Naive thymus-derived CD4-positive, alpha-beta T cell (primary cell): ENCODE data around the gene ACD. TPM values are rescaled to one million over a fixed set of nuclear protein-coding genes. Genes with fewer than 3 reads are reported as not detected.

Experiments
- ATAC-seq: fragments of 150-1000 bp; cut with Tn5 transposase; 2 replicates; pipeline ENCODE4 v1.10.0; 2021; ENCODE audit warnings: mild to moderate bottlenecking, moderate library complexity
- CTCF ChIA-PET: fragments of 350-600 bp; sonication (Branson Sonifier 250); formaldehyde crosslinking; loops from one replicate; lab custom pipeline; 2021; ENCODE audit warnings: antibody characterized with exemption; lab: Charles Lee
- POLR2A ChIA-PET: fragments of 350-600 bp; sonication (Branson Sonifier 250); formaldehyde crosslinking; loops from one replicate; lab custom pipeline; 2021; ENCODE audit warnings: antibody characterized with exemption, inconsistent platforms; lab: Charles Lee
- DNase-seq, 9 donors: peaks; one replicate each; pipeline versions ENCODE4 v3.0.0 to v3.0.0-alpha.2; 2020 to 2022; ENCODE audit warnings: mixed read lengths in 1 of 9
- H3K27ac ChIP-seq: one replicate; pipeline ENCODE4 v1.7.0; 2013; ENCODE audit warnings: mild to moderate bottlenecking, low read depth, low read length, moderate library complexity
- H3K27me3 ChIP-seq, 2 donors: one replicate each; pipeline ENCODE4 v1.7.0; 2013; ENCODE audit warnings: low read length in 2 of 2, mild to moderate bottlenecking in 2 of 2, moderate library complexity in 2 of 2; ENCODE audit not compliant: control insufficient read depth in 2 of 2, insufficient read depth in 2 of 2
- H3K36me3 ChIP-seq, 3 experiments: 1 replicate in 2 of 3; 2 replicates in 1 of 3; pipeline ENCODE4 v1.7.0; 2013; ENCODE audit warnings: low read length in 3 of 3, mild to moderate bottlenecking in 3 of 3, moderate library complexity in 1 of 3; ENCODE audit not compliant: insufficient read depth in 3 of 3, control insufficient read depth in 2 of 3
- H3K4me1 ChIP-seq, 2 donors: one replicate each; pipeline ENCODE4 v1.7.0; 2013; ENCODE audit warnings: low read length in 2 of 2, mild to moderate bottlenecking in 2 of 2, moderate library complexity in 1 of 2; ENCODE audit not compliant: control insufficient read depth in 2 of 2, insufficient read depth in 2 of 2
- H3K4me3 ChIP-seq: 2 replicates; pipeline ENCODE4 v1.7.0; 2013; ENCODE audit warnings: mild to moderate bottlenecking, low read length
- H3K9me3 ChIP-seq, 3 experiments: 1 replicate in 2 of 3; 2 replicates in 1 of 3; pipeline ENCODE4 v1.7.0; 2013; ENCODE audit warnings: low read length in 3 of 3; ENCODE audit not compliant: control insufficient read depth in 2 of 3
- H3K27ac Mint-ChIP-seq, 9 donors: one replicate each; pipeline ENCODE4 v1.8.0; 2020 to 2022; ENCODE audit warnings: mixed read lengths in 9 of 9, mild to moderate bottlenecking in 8 of 9, moderate library complexity in 5 of 9, inconsistent platforms in 2 of 9
- H3K27me3 Mint-ChIP-seq, 5 donors: one replicate each; pipeline ENCODE4 v1.8.0; 2021 to 2022; ENCODE audit warnings: mixed read lengths in 5 of 5, mild to moderate bottlenecking in 1 of 5
- H3K36me3 Mint-ChIP-seq, 5 donors: one replicate each; pipeline ENCODE4 v1.8.0; 2020 to 2022; ENCODE audit warnings: mixed read lengths in 5 of 5, mild to moderate bottlenecking in 3 of 5, inconsistent platforms in 1 of 5
- H3K4me1 Mint-ChIP-seq, 7 donors: one replicate each; pipeline ENCODE4 v1.8.0; 2020 to 2022; ENCODE audit warnings: mixed read lengths in 7 of 7, mild to moderate bottlenecking in 3 of 7, inconsistent platforms in 1 of 7
- H3K4me3 Mint-ChIP-seq, 10 donors: one replicate each; pipeline ENCODE4 v1.8.0; 2020 to 2022; ENCODE audit warnings: mild to moderate bottlenecking in 10 of 10, mixed read lengths in 10 of 10, moderate library complexity in 6 of 10, inconsistent platforms in 2 of 10
- H3K9me3 Mint-ChIP-seq, 11 donors: one replicate each; pipeline ENCODE4 v1.8.0; 2020 to 2022; ENCODE audit warnings: mixed read lengths in 11 of 11, mild to moderate bottlenecking in 4 of 11, inconsistent platforms in 1 of 11, moderate library complexity in 1 of 11
- intact Hi-C, 2 donors: fragments of 100-400 bp; cut with micrococcal nuclease; formaldehyde crosslinking; loops; one replicate each; pipeline ENCODE4 v1.15.1; 2023
- polyA plus RNA-seq, 2 donors: library from polyadenylated mRNA; unstranded; fragments of 300-500 nt; fragmentation: Illumina TruSeq; gene quantifications; one replicate each; pipeline ENCODE4 v1.2.3, GENCODE V29; 2021
- total RNA-seq, 6 experiments: library from RNA in 5 of 6; stranded (reverse) in 5 of 6; gene quantifications; 1 replicate in 5 of 6; 2 replicates in 1 of 6; pipeline ENCODE4 v1.2.3 and lab custom pipeline; 2021 to 2026

Gene ACD
- total and polyA plus RNA-seq, 7 experiments from 2014 or later: 25.4 to 44.1 (median 33.2) TPM

- Histone ChIP-seq H3K36me3 (peaks cover 0 to 12% (median 0%) of the 10 kb centered on the region in 3 experiments), H3K4me3 (no peak overlapping the region), H3K27ac (no peak overlapping the region), H3K27me3 (no peaks in the 10 kb centered on the region), H3K4me1 (no peaks in the 10 kb centered on the region), H3K9me3 (no peaks in the 10 kb centered on the region)
- ATAC-seq: peak; percentile 24
- peak overlapping the region in 8 of 9 donors; percentile 42 to 67 (median 61) for H3K27ac Mint-ChIP-seq
- DNase-seq: no peak
- no peaks in the 10 kb centered on the region for H3K36me3 Mint-ChIP-seq
- intact Hi-C loops: loop anchor here (2.0 kb wide), 2 partner anchors 45 to 191 kb away; partner anchors contain the start of gene GFOD2 (in 1 of the 2)
- no peaks in the 10 kb centered on the region for H3K27me3 Mint-ChIP-seq
- POLR2A ChIA-PET: interaction anchor here (0.6 kb wide), 1 partner anchor 10 kb away, joined by 3 read pairs; no protein-coding TSS in a partner anchor
- H3K4me3 Mint-ChIP-seq: no peak overlapping the region
- H3K4me1 Mint-ChIP-seq: peaks cover 0 to 12% (median 0%) of the 10 kb centered on the region in 7 donors
- CTCF ChIA-PET: interaction anchor here (0.6 to 9.1 kb wide), 7 partner anchors 11 to 777 kb away, joined by 3 to 85 read pairs (median 3); no protein-coding TSS in a partner anchor
- no peaks in the 10 kb centered on the region for H3K9me3 Mint-ChIP-seq
Measured at GRCh38 chr16:67673712-67674580, 13.9 kb upstream of the ACD start.

DNA sequence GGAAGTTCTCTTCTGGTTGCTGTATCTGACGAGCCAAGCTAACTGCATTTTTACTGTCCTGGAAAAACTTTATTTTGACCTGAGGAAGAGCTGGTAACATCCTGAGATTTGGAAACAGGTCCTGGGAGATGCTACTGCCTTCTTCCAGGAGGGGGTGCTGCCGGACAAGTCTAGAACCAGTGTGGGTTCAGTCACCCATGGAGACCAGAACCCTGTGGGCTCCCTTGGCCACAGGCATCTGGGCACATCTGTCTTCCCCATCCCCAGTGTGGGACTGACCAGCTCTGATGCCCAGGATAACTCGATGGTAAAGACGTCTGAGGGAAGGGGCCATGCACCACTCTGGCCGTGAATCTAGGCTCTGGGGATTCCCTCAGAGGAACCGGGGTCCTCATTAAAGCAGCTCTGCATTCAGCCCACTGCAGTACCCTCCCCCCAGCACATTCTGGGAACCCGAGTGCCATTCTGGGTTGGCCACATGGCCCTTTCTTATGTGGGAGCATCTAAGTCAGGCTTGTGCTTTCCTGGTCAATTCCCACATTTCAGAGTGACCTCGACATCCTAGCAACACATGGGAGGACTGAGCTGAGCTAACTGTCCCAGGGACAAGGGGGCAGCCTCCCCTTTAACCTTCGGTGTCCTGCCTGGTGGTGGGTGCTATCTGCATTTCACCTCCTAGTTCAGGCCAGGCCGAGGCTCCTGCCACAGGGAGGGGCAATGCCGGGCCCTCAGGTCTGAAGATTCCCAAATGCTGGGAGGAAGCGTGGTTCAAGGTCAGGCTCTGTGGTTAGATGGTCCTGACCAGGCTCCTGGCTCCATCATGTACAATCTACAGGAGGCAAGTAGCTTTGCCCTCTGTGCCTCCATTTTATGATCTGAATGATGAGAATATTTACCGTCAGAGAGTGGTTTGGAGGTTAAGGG, 12.9 kb upstream of the ACD start:
- H3K36me3 ChIP-seq: peaks cover 0 to 12% (median 0%) of the 10 kb centered on the region in 3 experiments
- H3K36me3 Mint-ChIP-seq: no peaks in the 10 kb centered on the region
- no peak overlapping the region for H3K4me3 Mint-ChIP-seq
- no peaks in the 10 kb centered on the region for H3K27me3 ChIP-seq
- peaks cover 1 to 14% (median 2%) of the 10 kb centered on the region in 7 donors for H3K4me1 Mint-ChIP-seq
- no peak overlapping the region for H3K27ac ChIP-seq
- ATAC-seq (peak; percentile 42), DNase-seq (peak in 5 of 9 donors; percentile 36 to 59 (median 45))
- no peak overlapping the region for H3K4me3 ChIP-seq
- ChIA-PET CTCF (interaction anchor here (0.6 to 9.1 kb wide), 10 partner anchors 13 to 172 kb away, joined by 3 to 85 read pairs (median 4); partner anchors contain the start of genes ACD, GFOD2 and PARD6A), POLR2A (interaction anchor here (0.6 kb wide), 1 partner anchor 10 kb away, joined by 3 read pairs; no protein-coding TSS in a partner anchor)
- intact Hi-C loops: loop anchor here (1.0 to 2.0 kb wide), 7 partner anchors 46 to 391 kb away; partner anchors contain the start of gene GFOD2 (in 1 of the 2)
- H3K4me1 ChIP-seq: peaks cover 0 to 2% of the 10 kb centered on the region in 2 donors
- peak overlapping the region in 4 of 9 donors; percentile 41 to 62 (median 51) for H3K27ac Mint-ChIP-seq
- peaks cover 0 to 1% (median 0%) of the 10 kb centered on the region in 11 donors for H3K9me3 Mint-ChIP-seq
- H3K27me3 Mint-ChIP-seq: no peaks in the 10 kb centered on the region
- no peaks in the 10 kb centered on the region for H3K9me3 ChIP-seq

DNA sequence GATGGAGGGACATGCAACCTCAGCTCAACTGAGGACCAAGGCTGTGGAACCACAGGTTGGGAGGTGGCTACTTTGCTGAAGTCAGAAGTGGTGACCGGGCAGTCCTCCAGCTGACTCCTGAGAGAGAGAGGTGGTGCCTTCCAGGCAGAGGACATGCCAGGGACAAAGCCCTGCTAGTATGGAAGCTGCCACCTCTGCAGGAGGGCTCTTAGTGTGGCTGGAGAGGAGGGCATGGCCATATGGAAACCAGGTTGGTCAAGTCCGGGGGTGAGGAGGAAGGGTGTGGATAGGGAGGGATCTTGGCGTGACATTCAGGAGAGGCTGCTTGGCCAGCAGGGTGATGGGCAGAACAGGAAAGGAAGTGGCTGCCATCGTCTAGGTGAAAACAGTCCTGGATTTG, 12.2 kb upstream of the ACD start:
- peak overlapping the region in 2 of 9 donors; percentile 2 to 13 for H3K27ac Mint-ChIP-seq
- ATAC-seq (no peak), DNase-seq (no peak)
- peaks cover 0 to 1% (median 0%) of the 10 kb centered on the region in 11 donors for H3K9me3 Mint-ChIP-seq
- ChIA-PET POLR2A (interaction anchor here (0.6 kb wide), 1 partner anchor 10 kb away, joined by 3 read pairs; no protein-coding TSS in a partner anchor), CTCF (interaction anchor here (0.9 to 9.1 kb wide), 8 partner anchors 12 to 152 kb away, joined by 4 to 85 read pairs (median 6); partner anchors contain the start of genes ACD, GFOD2 and PARD6A)
- H3K27me3 Mint-ChIP-seq: no peaks in the 10 kb centered on the region
- no peaks in the 10 kb centered on the region for H3K9me3 ChIP-seq
- H3K4me3 Mint-ChIP-seq: no peak overlapping the region
- no peaks in the 10 kb centered on the region for H3K27me3 ChIP-seq
- H3K27ac ChIP-seq: no peak overlapping the region
- intact Hi-C loops: loop anchor here (1.0 to 2.0 kb wide), 7 partner anchors 46 to 392 kb away; partner anchors contain the start of gene GFOD2 (in 1 of the 2)
- H3K4me1 ChIP-seq: peaks cover 5 to 9% of the 10 kb centered on the region in 2 donors
- no peaks in the 10 kb centered on the region for H3K36me3 Mint-ChIP-seq
- H3K36me3 ChIP-seq: peaks cover 0 to 12% (median 0%) of the 10 kb centered on the region in 3 experiments
- H3K4me1 Mint-ChIP-seq: peaks cover 5 to 14% (median 8%) of the 10 kb centered on the region in 7 donors
- no peak overlapping the region for H3K4me3 ChIP-seq

DNA sequence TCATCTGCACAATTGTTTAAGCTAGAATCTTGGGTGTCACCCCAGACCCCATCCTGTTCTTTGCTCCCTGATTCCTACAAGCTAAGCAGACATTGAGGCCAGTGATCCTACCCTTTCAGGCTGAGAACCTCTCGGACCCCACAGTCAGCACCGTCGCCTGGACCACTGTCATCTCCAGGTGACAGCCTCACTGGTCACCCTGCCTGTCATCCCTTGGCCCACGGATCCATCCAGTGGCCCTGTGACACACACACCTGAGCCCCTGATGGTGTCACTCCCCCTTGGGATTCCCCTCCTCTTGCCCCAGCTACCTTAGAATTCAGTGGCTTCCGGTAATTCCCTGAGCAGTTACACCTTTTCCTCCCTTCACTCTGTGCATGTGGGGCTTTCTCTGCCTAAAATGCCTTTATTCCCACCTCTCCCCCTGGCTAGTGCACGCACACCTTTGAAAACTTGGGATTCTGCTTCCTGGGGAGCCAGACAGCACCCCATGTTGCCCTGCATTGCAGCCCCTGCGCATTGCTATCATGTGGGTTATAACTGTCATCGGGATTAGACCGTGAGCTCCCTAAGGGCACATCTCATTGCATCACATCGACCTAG, 9.5 kb upstream of the ACD start:
- DNase-seq (no peak), ATAC-seq (no peak)
- ChIA-PET CTCF (interaction anchor here (0.6 to 9.1 kb wide), 6 partner anchors 24 to 169 kb away, joined by 3 to 85 read pairs (median 4); partner anchors contain the start of gene CARMIL2), POLR2A (interaction anchor here (0.7 to 1.8 kb wide), 2 partner anchors 10 to 47 kb away, joined by 3 to 5 read pairs; partner anchors contain the start of gene ACD)
- H3K27me3 ChIP-seq: no peaks in the 10 kb centered on the region
- H3K27ac ChIP-seq: no peak overlapping the region
- peaks cover 5 to 27% (median 15%) of the 10 kb centered on the region in 7 donors for H3K4me1 Mint-ChIP-seq
- no peaks in the 10 kb centered on the region for H3K36me3 Mint-ChIP-seq
- peak overlapping the region in 3 of 9 donors; percentile 2 to 60 (median 9) for H3K27ac Mint-ChIP-seq
- H3K4me3 Mint-ChIP-seq: peak overlapping the region in 1 of 10 donors; percentile 79
- peaks cover 0 to under 1% (median 0%) of the 10 kb centered on the region in 3 experiments for H3K36me3 ChIP-seq
- peaks cover 9 to 12% of the 10 kb centered on the region in 2 donors for H3K4me1 ChIP-seq
- intact Hi-C loops: loop anchor here (10.0 kb wide), 4 partner anchors 165 to 565 kb away; partner anchors contain the start of genes ESRP2 (in 1 of the 2) and PSKH1 (in 1 of the 2)
- H3K4me3 ChIP-seq: no peak overlapping the region
- peaks cover 0 to 1% (median 0%) of the 10 kb centered on the region in 11 donors for H3K9me3 Mint-ChIP-seq
- no peaks in the 10 kb centered on the region for H3K27me3 Mint-ChIP-seq
- no peaks in the 10 kb centered on the region for H3K9me3 ChIP-seq

DNA sequence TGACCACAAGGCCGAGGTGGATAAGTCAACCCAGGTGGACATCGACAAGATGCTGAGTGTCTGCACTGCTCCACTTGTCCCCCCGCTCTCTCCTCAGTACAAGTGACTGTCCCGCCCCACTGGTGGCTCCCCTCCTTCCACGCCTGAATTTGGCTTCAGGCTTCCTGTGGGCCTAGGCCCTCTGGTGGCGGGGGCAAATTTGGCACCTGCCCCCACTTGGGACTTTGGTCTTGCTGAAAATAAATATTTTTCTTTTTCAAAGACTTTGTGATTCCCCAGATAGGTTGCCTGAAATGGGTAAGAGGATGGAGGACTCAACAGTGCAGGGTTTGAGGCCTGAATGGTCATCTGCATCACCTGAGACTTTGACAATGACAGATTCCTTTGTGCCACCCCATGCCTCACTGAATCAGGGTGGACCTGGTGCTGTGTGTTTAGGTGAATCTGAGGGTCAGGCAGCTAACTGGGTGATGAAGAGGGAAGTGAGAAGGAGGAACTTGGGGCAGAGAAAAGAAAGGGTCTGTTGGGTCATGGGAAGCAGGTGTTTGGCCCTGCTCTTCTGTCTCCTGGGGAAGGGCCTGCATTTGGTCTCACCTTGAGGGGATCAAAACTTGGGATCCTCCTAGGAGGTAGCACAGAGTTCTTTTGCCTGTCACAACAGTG, 8.6 kb upstream of the ACD start:
- peaks cover 10 to 32% (median 17%) of the 10 kb centered on the region in 7 donors for H3K4me1 Mint-ChIP-seq
- Histone ChIP-seq H3K4me3 (no peak overlapping the region), H3K4me1 (peaks cover 9 to 12% of the 10 kb centered on the region in 2 donors), H3K27me3 (no peaks in the 10 kb centered on the region), H3K27ac (peak overlapping the region; percentile 19), H3K9me3 (no peaks in the 10 kb centered on the region), H3K36me3 (no peaks in the 10 kb centered on the region)
- ChIA-PET CTCF (interaction anchor here (0.5 to 9.1 kb wide), 15 partner anchors 10 to 199 kb away, joined by 3 to 85 read pairs (median 6); partner anchors contain the start of genes ATP6V0D1, CARMIL2 and CTCF), POLR2A (interaction anchor here (0.7 to 3.1 kb wide), 6 partner anchors 9 to 134 kb away, joined by 3 to 41 read pairs (median 12); partner anchors contain the start of genes ACD, CARMIL2 and CTCF)
- peaks cover 0 to 1% (median 0%) of the 10 kb centered on the region in 11 donors for H3K9me3 Mint-ChIP-seq
- H3K4me3 Mint-ChIP-seq: peak overlapping the region in 3 of 10 donors; percentile 23 to 53 (median 34)
- peak overlapping the region in 6 of 9 donors; percentile 22 to 59 (median 33) for H3K27ac Mint-ChIP-seq
- no peaks in the 10 kb centered on the region for H3K27me3 Mint-ChIP-seq
- no peaks in the 10 kb centered on the region for H3K36me3 Mint-ChIP-seq
- ATAC-seq (no peak), DNase-seq (peak in 3 of 9 donors; percentile 21 to 31 (median 26))
- intact Hi-C loops: loop anchor here (1.0 to 10.0 kb wide), 10 partner anchors 8 to 566 kb away; partner anchors contain the start of genes ACD (in 1 of the 2), ATP6V0D1 (in 1 of the 2), CARMIL2 (in 1 of the 2) and CTCF (in 1 of the 2)
